WERI-Rb-1 (cell line): ENCODE data around the gene FIZ1.

Experiments
- DNase-seq: peaks from one replicate; pipeline ENCODE4 v3.0.0-alpha.2; 2020
- H3K27ac ChIP-seq: fragments of 250-450 bp; sonication (Bioruptor Pico); 2 replicates; pipeline ENCODE4 v1.5.1; 2020; ENCODE audit warnings: mild to moderate bottlenecking, moderate library complexity
- H3K27me3 ChIP-seq: fragments of 250-450 bp; sonication (Bioruptor Pico); 2 replicates; pipeline ENCODE4 v1.5.1; 2021; ENCODE audit warnings: mild to moderate bottlenecking, low read depth, moderate library complexity; ENCODE audit not compliant: insufficient read depth, severe bottlenecking
- H3K36me3 ChIP-seq: fragments of 250-450 bp; sonication (Bioruptor Pico); 2 replicates; pipeline ENCODE4 v1.5.1; 2020; ENCODE audit warnings: mild to moderate bottlenecking, moderate library complexity
- H3K4me3 ChIP-seq: 2 replicates; pipeline ENCODE4 v1.5.1; 2011; ENCODE audit warnings: low read depth, mild to moderate bottlenecking, control low read depth, low read length
- H3K9me3 ChIP-seq: fragments of 250-450 bp; sonication (Bioruptor Pico); 2 replicates; pipeline ENCODE4 v1.5.1; 2021; ENCODE audit warnings: mild to moderate bottlenecking, moderate library complexity; ENCODE audit not compliant: severe bottlenecking
- CTCF ChIP-seq: IDR thresholded peaks from 2 replicates; pipeline ENCODE4 v1.5.1; 2011; ENCODE audit warnings: low read depth, mild to moderate bottlenecking, control low read depth, inconsistent platforms, low read length

Gene FIZ1

GRCh38 chr19:55621673-55622231, 22.4 kb upstream of the FIZ1 start:
- Histone ChIP-seq H3K27me3 (no peaks in the 10 kb centered on the region), H3K27ac (no peak overlapping the region), H3K9me3 (peaks cover 3% of the 10 kb centered on the region), H3K4me3 (no peak overlapping the region), H3K36me3 (peaks cover 20% of the 10 kb centered on the region)
- no peak for DNase-seq
- TF ChIP-seq CTCF, result no peak

- no peak for TF ChIP-seq CTCF
- H3K27ac ChIP-seq, result no peak overlapping the region
- peaks cover 25% of the 10 kb centered on the region for H3K36me3 ChIP-seq
- H3K4me3 ChIP-seq, result no peak overlapping the region
- DNase-seq, result no peak
- H3K27me3 ChIP-seq, result no peaks in the 10 kb centered on the region
- H3K9me3 ChIP-seq, result peaks cover 3% of the 10 kb centered on the region
Observed at GRCh38 chr19:55621205-55621672, 21.9 kb upstream of the FIZ1 start.

GRCh38 chr19:55620410-55621204, 21.3 kb upstream of the FIZ1 start:
- peaks cover 30% of the 10 kb centered on the region for H3K36me3 ChIP-seq
- no peak overlapping the region for H3K4me3 ChIP-seq
- H3K9me3 ChIP-seq, result peaks cover 3% of the 10 kb centered on the region
- DNase-seq, result no peak
- TF ChIP-seq CTCF, result no peak
- no peaks in the 10 kb centered on the region for H3K27me3 ChIP-seq
- H3K27ac ChIP-seq, result peak overlapping the region; percentile 73

- Histone ChIP-seq H3K27ac (peak overlapping the region; percentile 73), H3K4me3 (no peak overlapping the region), H3K27me3 (no peaks in the 10 kb centered on the region), H3K36me3 (peaks cover 37% of the 10 kb centered on the region), H3K9me3 (peaks cover 3% of the 10 kb centered on the region)
- DNase-seq, result no peak
- TF ChIP-seq CTCF, result no peak
Observed at GRCh38 chr19:55619286-55619685, 20.0 kb upstream of the FIZ1 start.

GRCh38 chr19:55618426-55618825, 19.1 kb upstream of the FIZ1 start:
- Histone ChIP-seq H3K9me3 (no peaks in the 10 kb centered on the region), H3K4me3 (no peak overlapping the region), H3K36me3 (peaks cover 37% of the 10 kb centered on the region), H3K27me3 (no peaks in the 10 kb centered on the region), H3K27ac (peak overlapping the region; percentile 73)
- no peak for DNase-seq
- TF ChIP-seq CTCF, result no peak
